ENCODE results near the gene HIF1AN. TPM values are rescaled to one million over a fixed set of nuclear protein-coding genes. Genes with fewer than 3 reads are reported as not detected.
"Not testable (repeated sequence)": the region's sequence is repeated elsewhere in the genome, so short reads cannot be mapped to it uniquely, and the experiment has no call there.

The HIF1AN gene
- total RNA-seq, 2 donors from 2014 or later, result 8.5 to 11.3 TPM

- no peak overlapping the region for H3K27ac ChIP-seq
- H3K36me3 ChIP-seq, result no peaks in the 10 kb centered on the region
- H3K27me3 ChIP-seq, result no peaks in the 10 kb centered on the region
- H3K9me3 ChIP-seq, result no peaks in the 10 kb centered on the region
- no peak overlapping the region for H3K4me3 ChIP-seq
- TF ChIP-seq CTCF (IDR thresholded peaks at IDR 0.05), result no peak
- no peak for DNase-seq (ENCODE audit: low spot score)
- no peaks in the 10 kb centered on the region for H3K4me1 ChIP-seq
These were observed 35.5 kb downstream of the HIF1AN start for GRCh38 chr10:100571084-100571856.

GRCh38 chr10:100575146-100575545 lies 39.4 kb downstream of the HIF1AN start:
- not testable (repeated sequence) for H3K4me3 ChIP-seq, H3K9me3 ChIP-seq, H3K27me3 ChIP-seq, H3K36me3 ChIP-seq, H3K27ac ChIP-seq, H3K4me1 ChIP-seq
- DNase-seq (ENCODE audit: low spot score), result peak; percentile 23

GRCh38 chr10:100575585-100576281 lies 40.0 kb downstream of the HIF1AN start:
- Histone ChIP-seq H3K9me3 (no peaks in the 10 kb centered on the region), H3K27ac (no peak overlapping the region), H3K27me3 (no peaks in the 10 kb centered on the region), H3K4me3 (no peak overlapping the region), H3K4me1 (no peaks in the 10 kb centered on the region), H3K36me3 (no peaks in the 10 kb centered on the region)
- TF ChIP-seq CTCF (IDR thresholded peaks at IDR 0.05), result no peak
- DNase-seq (ENCODE audit: low spot score), result peak; percentile 32

- Histone ChIP-seq H3K27me3 (no peaks in the 10 kb centered on the region), H3K4me3 (no peak overlapping the region)
- no peak for TF ChIP-seq CTCF (IDR thresholded peaks at IDR 0.05)
These were observed 40.5 kb downstream of the HIF1AN start for GRCh38 chr10:100576282-100576635.

GRCh38 chr10:100579261-100580090 lies 43.7 kb downstream of the HIF1AN start:
- no peaks in the 10 kb centered on the region for H3K27me3 ChIP-seq

More at GRCh38 chr10:100576282-100576635, 40.5 kb downstream of the HIF1AN start:
- peak; percentile 30 for DNase-seq (ENCODE audit: low spot score)
- Histone ChIP-seq H3K4me1 (no peaks in the 10 kb centered on the region), H3K36me3 (no peaks in the 10 kb centered on the region), H3K27ac (no peak overlapping the region), H3K9me3 (no peaks in the 10 kb centered on the region)

More at GRCh38 chr10:100579261-100580090, 43.7 kb downstream of the HIF1AN start:
- Histone ChIP-seq H3K36me3 (no peaks in the 10 kb centered on the region), H3K9me3 (no peaks in the 10 kb centered on the region), H3K27ac (no peak overlapping the region), H3K4me3 (no peak overlapping the region), H3K4me1 (no peaks in the 10 kb centered on the region)
- TF ChIP-seq CTCF (IDR thresholded peaks at IDR 0.05), result no peak
- DNase-seq (ENCODE audit: low spot score), result peak; percentile 23

Data from right atrium auricular region (tissue), 2 donors.